ENCODE results near the gene LSS. TPM values are rescaled to one million over a fixed set of nuclear protein-coding genes. Genes with fewer than 3 reads are reported as not detected.
A peak's percentile ranks its signal among the peaks of the same experiment; 100 is the strongest.

LSS gene
- total and polyA plus RNA-seq, 4 donors, result 27.6 to 194 (median 89.3) TPM

- no peak overlapping the region for H3K27ac ChIP-seq (ENCODE audit: low read depth in 1 of 2, low read length in 2 of 2)
These were observed 77.1 kb downstream of the LSS start for GRCh38 chr21:46151261-46151988.

More at GRCh38 chr21:46151261-46151988, 77.1 kb downstream of the LSS start:
- peaks cover 4 to 38% (median 16%) of the 10 kb centered on the region in 4 donors for H3K4me1 ChIP-seq (ENCODE audit: control insufficient read depth in 4 of 4, insufficient read depth in 4 of 4, low read length in 3 of 4)
- H3K4me3 ChIP-seq (ENCODE audit: low read depth in 1 of 3, low read length in 3 of 3), result no peak overlapping the region
- WGBS, result 88% methylated on average over 47 of the region's 47 CpGs
- no peaks in the 10 kb centered on the region for H3K27me3 ChIP-seq (ENCODE audit: control insufficient read depth in 4 of 4, insufficient read depth in 4 of 4, low read length in 3 of 4)
- TF ChIP-seq FOXA2 (IDR thresholded peaks at IDR 0.05) (no peak), TAF1 (conservative IDR thresholded peaks at IDR 0.05) (no peak), SP1 (IDR thresholded peaks at IDR 0.05) (no peak), ATF3 (IDR thresholded peaks at IDR 0.05) (no peak), CTCF (IDR thresholded peaks at IDR 0.05; ENCODE audit: low read depth, low read length, missing input control) (no peak), HNF4G (IDR thresholded peaks at IDR 0.05) (no peak), ZBTB33 (IDR thresholded peaks at IDR 0.05) (no peak), YY1 (IDR thresholded peaks at IDR 0.05) (no peak), HNF4A (conservative IDR thresholded peaks at IDR 0.05) (no peak), RXRA (IDR thresholded peaks at IDR 0.05) (no peak), FOXA1 (IDR thresholded peaks at IDR 0.05) (no peak), RAD21 (IDR thresholded peaks at IDR 0.05) (no peak), JUND (IDR thresholded peaks at IDR 0.05) (no peak), NR2F2 (IDR thresholded peaks at IDR 0.05) (no peak), EGR1 (IDR thresholded peaks at IDR 0.05; ENCODE audit: low read depth in 2 of 2) (no peak), GABPA (IDR thresholded peaks at IDR 0.05 in 1 of 2, conservative IDR thresholded peaks at IDR 0.05 in 1 of 2) (no peak)
- TF ChIP-seq, protein P1, sequence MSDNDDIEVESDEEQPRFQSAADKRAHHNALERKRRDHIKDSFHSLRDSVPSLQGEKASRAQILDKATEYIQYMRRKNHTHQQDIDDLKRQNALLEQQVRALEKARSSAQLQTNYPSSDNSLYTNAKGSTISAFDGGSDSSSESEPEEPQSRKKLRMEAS (IDR thresholded peaks at IDR 0.05), result no peak
- TF ChIP-seq, protein P2, sequence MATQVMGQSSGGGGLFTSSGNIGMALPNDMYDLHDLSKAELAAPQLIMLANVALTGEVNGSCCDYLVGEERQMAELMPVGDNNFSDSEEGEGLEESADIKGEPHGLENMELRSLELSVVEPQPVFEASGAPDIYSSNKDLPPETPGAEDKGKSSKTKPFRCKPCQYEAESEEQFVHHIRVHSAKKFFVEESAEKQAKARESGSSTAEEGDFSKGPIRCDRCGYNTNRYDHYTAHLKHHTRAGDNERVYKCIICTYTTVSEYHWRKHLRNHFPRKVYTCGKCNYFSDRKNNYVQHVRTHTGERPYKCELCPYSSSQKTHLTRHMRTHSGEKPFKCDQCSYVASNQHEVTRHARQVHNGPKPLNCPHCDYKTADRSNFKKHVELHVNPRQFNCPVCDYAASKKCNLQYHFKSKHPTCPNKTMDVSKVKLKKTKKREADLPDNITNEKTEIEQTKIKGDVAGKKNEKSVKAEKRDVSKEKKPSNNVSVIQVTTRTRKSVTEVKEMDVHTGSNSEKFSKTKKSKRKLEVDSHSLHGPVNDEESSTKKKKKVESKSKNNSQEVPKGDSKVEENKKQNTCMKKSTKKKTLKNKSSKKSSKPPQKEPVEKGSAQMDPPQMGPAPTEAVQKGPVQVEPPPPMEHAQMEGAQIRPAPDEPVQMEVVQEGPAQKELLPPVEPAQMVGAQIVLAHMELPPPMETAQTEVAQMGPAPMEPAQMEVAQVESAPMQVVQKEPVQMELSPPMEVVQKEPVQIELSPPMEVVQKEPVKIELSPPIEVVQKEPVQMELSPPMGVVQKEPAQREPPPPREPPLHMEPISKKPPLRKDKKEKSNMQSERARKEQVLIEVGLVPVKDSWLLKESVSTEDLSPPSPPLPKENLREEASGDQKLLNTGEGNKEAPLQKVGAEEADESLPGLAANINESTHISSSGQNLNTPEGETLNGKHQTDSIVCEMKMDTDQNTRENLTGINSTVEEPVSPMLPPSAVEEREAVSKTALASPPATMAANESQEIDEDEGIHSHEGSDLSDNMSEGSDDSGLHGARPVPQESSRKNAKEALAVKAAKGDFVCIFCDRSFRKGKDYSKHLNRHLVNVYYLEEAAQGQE (IDR thresholded peaks at IDR 0.05), result no peak
- no peak overlapping the region for H3K9ac ChIP-seq (ENCODE audit: low read depth in 1 of 2, low read length in 2 of 2)
- no peaks in the 10 kb centered on the region for H3K9me3 ChIP-seq (ENCODE audit: control insufficient read depth in 4 of 4, low read length in 3 of 4)
- H3K36me3 ChIP-seq (ENCODE audit: control insufficient read depth in 4 of 4, insufficient read depth in 3 of 4, low read depth in 1 of 4, low read length in 3 of 4), result peaks cover 14 to 30% (median 24%) of the 10 kb centered on the region in 4 donors
- DNase-seq (ENCODE audit: low spot score), result peak; percentile 36
